Fibroblast of villous mesenchyme (primary cell): ENCODE results near the gene PAK6. TPM values are rescaled to one million over a fixed set of nuclear protein-coding genes. Genes with fewer than 3 reads are reported as not detected.

Experiments used
- DNase-seq: peaks from one replicate; pipeline ENCODE4 v3.0.0-alpha.2; 2010; ENCODE audit warnings: low read depth
- H3K4me3 ChIP-seq: 2 replicates; pipeline ENCODE4 v1.5.1; 2011; ENCODE audit warnings: low read depth, mild to moderate bottlenecking, low read length
- total RNA-seq: library from RNA; depleted of rRNA; stranded (reverse); fragments of >200 nt; gene quantifications from 2 replicates; pipeline ENCODE4 v1.2.3, GENCODE V29; 2012
- TF ChIP-seq, protein P1 (sequence below): IDR thresholded peaks from 2 replicates; pipeline ENCODE4 v1.5.1; 2012; ENCODE audit warnings: low read depth, mild to moderate bottlenecking, low read length; ENCODE audit not compliant: insufficient read depth

The PAK6 gene
- total RNA-seq, 1 donor: under 0.01 TPM

DNA sequence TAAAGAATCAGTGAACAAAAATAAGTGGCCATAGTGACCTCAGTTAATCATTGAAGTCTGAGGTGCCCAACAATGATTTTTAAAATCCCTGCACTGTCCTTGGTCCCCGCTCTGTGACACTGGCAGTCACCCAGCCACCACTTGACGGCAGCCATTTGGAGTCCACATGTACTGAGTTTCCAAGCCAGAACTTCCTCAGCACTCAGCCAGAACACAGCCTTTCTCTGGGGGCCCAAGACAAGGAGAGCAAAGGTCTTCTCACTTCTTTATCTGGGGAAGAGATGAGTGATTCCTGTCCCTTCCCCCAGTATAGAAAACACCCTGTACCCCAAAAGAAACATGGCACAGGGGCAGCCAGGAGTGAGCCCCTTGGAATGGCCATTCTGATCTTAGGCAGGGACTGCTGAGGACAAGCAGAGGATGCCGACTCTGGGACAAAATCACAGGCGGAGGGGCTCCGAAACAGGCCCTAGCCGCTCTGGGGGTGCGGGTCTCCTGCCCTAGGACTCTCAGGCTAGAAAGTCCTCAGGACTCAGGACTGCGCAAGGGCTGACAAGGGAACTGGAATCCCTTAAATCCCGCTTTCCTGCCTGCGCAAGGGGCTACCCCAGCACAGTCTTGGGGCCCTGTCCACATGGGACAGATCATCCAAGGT, 12.8 kb downstream of the PAK6 start:
- H3K4me3 ChIP-seq: no peak overlapping the region
- TF ChIP-seq, protein P1, sequence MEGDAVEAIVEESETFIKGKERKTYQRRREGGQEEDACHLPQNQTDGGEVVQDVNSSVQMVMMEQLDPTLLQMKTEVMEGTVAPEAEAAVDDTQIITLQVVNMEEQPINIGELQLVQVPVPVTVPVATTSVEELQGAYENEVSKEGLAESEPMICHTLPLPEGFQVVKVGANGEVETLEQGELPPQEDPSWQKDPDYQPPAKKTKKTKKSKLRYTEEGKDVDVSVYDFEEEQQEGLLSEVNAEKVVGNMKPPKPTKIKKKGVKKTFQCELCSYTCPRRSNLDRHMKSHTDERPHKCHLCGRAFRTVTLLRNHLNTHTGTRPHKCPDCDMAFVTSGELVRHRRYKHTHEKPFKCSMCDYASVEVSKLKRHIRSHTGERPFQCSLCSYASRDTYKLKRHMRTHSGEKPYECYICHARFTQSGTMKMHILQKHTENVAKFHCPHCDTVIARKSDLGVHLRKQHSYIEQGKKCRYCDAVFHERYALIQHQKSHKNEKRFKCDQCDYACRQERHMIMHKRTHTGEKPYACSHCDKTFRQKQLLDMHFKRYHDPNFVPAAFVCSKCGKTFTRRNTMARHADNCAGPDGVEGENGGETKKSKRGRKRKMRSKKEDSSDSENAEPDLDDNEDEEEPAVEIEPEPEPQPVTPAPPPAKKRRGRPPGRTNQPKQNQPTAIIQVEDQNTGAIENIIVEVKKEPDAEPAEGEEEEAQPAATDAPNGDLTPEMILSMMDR: no peak
- DNase-seq: no peak

DNA sequence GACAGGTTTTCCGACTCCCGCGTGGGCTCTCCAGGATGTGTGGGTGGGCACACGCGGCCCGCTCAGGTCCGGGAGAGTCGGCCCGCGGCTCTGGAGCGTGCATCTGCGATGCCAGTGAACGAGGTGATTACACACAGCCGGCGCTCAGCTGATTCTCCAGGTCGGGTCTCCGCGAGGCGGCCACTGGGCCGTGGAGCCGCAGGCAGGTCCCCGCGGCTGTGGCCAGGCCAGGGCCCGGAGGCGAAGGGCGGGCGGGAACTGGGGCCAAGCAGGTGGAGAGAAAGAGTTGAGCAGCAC, 13.2 kb downstream of the PAK6 start:
- DNase-seq: no peak
- TF ChIP-seq, protein P1: no peak
- no peak overlapping the region for H3K4me3 ChIP-seq

DNA sequence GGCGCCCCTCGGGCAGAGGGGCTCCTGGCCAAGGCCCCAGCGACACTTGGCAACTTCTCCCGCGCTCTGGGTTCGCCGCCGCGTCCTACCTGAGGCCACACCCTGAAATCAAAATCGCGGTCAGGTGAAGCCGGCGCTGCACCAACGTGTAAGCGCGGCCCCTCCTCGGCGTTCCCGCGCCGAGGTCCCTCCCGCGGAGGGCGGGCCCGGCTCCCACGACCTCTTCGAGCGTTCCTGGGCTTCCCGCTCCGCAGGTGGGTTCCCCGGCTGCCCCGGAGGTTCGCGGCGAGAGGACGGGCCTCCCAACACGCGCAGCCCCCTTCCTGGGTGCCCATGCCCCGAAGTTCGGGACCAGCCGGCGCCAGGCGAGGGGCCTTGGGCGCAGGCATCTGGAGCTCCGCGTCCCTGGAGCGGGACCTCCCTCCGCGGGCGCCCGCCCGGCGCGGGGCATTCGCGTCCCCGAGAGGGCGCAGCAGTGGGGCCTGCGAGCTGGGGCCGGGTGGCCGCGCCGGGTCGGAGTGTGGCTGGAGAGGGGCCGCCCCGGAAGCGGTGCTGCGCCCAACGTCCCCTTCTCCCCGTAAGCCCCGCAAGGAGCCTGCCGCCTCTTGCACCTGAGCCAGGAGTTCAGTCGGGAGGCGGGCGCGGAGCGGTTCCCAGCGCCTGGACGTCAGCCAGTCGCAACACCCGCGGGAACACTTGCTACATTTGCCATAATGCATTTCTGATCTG, 13.7 kb downstream of the PAK6 start:
- DNase-seq: peak; percentile 7
- peak overlapping the region; percentile 53 for H3K4me3 ChIP-seq
- TF ChIP-seq, protein P1: no peak

DNA sequence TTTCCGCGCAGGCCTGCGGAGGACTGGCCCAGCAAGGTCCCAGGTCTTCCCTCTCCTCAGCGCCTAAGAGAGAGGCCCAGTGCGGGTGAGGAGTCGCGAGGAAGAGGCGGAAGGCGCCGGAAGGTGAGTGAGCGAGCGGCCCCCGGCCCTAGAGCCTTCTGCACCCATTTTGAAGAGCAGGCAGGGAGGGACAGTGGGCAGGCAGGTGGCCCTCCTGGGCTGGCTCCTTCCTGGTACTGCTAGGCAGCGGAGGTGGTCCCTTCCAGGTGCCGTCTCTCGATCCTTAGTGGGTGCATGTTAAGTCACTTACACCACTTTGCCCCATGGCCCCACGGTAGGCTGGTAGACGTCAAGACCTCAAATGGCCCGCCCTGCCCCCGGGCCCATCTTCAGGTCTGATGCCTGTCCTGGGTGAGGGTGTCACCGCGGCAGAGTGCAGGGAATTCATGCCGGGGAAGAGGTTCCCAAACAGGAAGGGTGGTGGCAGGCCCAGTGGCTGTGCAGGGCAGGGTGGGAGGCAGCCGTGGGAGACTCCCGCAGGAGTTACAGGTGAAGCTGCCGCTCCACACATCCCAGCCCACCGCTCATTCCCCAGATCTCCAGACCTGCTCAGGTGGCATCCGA, 14.4 kb downstream of the PAK6 start:
- H3K4me3 ChIP-seq: peak overlapping the region; percentile 53
- DNase-seq: no peak
- TF ChIP-seq, protein P1: no peak

DNA sequence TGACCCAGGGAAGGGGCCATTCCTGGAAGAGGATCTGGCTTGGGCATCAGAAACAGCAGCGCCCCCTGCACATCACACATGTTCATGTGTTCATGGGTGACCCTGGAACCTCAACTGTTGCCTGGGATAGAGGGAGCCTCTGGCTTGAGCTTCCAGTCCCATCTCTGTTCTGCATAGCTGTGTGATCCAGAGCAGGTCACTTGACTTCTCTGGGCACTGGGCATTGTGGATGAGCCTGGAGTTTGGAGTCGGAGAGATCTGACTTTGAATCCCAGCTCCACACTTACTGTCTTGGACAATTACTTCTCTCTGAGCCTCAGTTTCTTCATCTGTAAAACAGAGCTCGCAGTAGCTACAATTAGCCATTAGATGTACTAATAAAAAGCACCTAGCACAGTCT, 15.6 kb downstream of the PAK6 start:
- TF ChIP-seq, protein P1: no peak
- H3K4me3 ChIP-seq: no peak overlapping the region
- no peak for DNase-seq

DNA sequence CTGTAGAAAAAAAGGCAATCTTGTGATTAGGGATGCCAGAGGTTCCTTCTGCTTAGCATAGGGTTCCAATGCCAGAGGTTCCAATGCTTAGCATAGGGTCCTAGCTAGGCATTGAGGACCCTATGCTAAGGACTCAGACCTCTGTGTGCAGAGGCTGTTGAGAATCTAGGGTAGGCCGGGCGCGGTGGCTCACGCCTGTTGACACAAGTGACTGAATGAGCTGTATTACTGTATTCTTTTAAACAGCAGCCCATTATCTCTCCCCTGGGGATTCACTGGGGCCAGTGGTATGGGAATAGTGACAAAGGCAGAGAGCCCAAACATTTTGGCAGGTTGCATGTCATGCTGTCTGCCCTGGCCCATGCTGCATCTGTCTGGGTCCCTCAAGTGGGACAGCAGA, 16.2 kb downstream of the PAK6 start:
- no peak overlapping the region for H3K4me3 ChIP-seq
- no peak for DNase-seq
- TF ChIP-seq, protein P1: no peak
